ENCODE measurements around the gene LGALS7.
"Not testable (repeated sequence)": the region's sequence is repeated elsewhere in the genome, so short reads cannot be mapped to it uniquely, and the experiment has no call there.

The LGALS7 gene

DNA sequence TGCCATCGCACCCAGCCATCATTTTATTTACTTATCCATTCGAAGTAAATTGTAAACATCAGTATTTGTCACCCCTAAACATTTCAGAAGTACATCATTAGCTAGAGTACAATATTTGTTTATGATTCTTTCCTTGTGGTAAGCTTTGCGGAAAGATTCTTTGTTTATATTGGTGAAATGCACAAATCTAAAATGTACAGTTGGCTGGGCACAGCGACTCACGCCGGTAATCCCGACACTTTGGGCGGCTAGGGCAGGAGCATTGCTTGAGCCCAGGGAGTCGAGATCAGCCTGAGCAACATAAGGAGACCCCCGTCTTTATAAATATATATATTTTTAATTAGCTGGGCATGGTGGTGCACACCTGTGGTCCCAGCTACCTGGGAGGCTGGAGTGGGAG lies 25.8 kb upstream of the LGALS7 start:
- DNase-seq = no peak

DNA sequence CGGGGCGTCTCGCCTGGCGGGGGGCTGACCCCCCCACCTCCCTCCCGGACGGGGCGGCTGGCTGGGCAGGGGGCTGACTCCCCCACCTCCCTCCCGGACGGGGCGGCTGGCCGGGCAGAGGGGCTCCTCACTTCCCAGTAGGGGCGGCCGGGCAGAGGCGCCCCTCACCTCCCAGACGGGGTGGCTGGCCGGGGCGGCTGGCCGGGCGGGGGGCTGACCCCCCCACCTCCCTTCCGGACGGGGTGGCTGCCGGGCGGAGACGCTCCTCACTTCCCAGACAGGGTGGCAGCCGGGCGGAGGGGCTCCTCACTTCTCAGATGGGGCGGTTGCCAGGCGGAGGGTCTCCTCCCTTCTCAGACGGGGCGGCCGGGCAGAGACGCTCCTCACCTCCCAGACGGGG lies 24.5 kb upstream of the LGALS7 start:
- not testable (repeated sequence) for DNase-seq

DNA sequence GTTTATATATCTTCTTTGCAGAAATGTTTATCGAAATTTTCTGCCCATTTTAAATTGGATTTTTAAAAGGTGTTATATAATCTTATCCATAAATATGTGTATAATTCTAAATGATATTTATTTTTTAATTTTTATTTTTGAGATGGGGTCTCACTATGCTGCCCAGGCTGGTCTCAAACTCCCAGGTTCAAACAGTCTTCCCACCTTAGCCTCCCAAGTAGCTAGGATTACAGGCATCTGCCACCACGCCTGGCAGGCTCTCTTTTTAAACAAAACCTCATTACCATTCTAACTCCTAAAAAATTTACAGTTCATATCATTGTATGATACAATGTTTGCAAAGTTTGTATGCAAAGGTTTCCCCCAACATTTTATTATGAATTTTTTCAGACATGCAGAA lies 22.8 kb upstream of the LGALS7 start:
- no peak for DNase-seq

DNA sequence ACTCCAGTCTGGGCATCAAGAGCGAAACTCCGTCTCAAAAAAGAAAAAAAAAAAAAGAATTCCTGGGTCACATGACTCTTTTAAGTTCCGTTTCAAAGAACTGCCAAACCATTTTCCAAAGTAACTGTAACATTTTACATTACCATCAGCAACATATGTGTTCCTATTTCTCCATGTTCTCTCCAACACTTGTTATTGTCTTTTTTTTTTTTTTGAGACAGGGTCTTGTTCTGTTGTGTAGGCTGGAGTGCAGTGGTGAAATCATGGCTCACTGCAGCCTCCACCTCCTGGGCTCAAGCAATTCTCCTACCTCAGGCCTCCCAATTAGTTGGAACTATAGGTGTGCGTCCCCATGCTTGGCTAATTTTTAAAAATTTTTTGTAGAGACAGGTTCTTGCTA lies 22.2 kb upstream of the LGALS7 start:
- no peak for DNase-seq

DNA sequence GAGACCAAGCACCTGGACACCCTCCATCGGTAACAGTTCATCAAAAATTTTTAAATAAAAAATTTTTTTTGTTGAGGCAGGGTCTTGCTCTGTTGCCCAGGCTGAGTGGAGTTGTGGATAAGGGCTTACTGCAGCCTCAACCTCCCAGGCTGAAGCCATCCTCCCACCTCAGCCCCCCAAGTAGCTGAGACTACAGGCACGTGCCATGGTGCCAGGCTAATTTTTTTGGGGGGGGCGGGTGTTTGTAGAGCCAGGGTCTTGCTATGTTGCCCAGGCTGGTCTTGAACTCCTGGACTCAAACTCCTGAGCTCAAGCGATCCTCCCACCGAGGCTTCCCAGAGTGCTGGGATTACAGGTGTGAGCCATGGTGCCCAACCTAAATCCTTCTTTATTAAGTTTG lies 20.4 kb upstream of the LGALS7 start:
- no peak for DNase-seq

DNA sequence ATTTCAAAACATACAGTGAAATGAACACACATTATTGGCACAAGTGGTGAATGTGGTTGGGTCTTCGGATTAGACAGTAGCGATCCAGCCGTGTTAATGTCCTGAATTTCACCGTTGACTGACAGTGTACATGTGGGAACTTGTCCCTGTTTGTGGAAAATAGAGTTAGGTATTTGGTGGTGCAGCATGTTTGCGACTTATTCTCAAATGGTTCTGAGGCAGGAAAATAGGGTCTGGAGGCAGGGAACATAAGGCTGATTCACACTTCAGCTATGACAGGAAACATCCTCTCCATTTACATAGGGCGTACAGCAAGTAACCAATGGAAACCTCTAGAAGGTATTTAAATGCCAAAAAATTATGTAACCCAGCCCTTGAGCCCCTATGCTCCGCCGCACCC lies 19.9 kb upstream of the LGALS7 start:
- DNase-seq = no peak

DNA sequence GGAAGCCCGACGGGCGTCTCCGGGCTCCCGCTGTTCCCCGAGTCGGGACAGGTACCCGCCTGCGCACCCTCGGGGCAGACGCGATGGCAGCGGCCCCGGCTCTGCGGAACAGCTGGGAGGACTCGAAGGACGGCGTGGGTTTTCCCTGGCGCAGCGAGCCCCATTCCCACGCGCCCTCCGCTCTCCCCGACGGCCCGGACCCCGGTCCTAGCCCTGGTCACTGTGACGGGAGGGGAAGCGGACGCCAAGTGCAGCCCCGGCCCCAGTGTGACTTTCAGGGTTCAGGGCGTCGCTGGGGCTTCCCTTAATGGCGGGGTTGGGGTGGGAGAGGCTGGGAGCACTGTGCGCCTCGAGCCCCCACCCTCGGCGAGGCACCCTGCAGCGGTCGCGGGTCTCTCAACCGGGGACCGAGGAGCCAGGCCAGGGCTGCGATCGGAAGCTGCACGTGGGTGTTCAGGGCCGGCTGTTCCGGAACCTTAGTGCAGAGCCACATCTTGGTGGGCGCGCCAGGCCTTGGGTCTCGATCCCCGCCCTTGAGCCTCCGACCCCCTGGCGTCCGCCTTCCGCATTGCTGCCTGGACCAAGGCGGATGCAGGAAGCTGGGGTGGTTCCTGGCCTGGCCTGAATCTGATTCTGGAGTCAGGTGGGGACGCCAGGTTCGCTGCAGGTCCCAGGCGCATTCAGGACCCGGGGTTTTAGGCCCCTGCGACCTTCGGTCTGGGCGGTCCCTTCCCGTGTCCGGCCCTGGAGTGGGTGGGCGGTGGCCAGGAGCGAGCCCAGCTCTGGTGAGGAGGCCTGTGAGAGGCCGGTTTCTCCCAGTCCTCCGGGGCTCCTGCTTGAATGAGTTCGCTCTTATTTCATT lies 19.2 kb upstream of the LGALS7 start:
- peak in 1 of 14 donors; percentile 0 for DNase-seq

DNA sequence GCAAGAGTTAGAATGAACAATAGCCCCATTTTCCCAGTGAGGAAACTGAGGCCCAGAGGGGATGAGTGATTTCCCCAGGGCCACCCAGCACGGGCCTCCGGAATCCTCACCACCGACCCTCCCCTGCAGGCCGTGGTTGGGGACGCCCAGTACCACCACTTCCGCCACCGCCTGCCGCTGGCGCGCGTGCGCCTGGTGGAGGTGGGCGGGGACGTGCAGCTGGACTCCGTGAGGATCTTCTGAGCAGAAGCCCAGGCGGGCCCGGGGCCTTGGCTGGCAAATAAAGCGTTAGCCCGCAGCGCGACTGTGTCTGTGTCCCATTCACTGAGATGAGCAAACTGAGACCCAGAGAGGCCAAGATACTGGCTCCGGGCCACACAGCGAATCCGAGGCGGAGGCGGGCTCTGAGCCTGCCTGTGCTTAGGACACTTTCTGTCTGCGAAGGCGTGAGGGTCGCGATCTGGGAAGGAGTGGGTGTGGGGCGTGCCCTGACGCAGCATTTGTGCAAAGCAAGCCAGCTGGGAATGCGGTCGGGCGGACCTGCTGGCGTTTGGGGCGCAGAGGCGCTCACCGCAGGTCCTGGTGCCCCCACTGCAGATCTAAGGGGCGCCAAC lies 18.2 kb upstream of the LGALS7 start:
- not testable (repeated sequence) for DNase-seq

DNA sequence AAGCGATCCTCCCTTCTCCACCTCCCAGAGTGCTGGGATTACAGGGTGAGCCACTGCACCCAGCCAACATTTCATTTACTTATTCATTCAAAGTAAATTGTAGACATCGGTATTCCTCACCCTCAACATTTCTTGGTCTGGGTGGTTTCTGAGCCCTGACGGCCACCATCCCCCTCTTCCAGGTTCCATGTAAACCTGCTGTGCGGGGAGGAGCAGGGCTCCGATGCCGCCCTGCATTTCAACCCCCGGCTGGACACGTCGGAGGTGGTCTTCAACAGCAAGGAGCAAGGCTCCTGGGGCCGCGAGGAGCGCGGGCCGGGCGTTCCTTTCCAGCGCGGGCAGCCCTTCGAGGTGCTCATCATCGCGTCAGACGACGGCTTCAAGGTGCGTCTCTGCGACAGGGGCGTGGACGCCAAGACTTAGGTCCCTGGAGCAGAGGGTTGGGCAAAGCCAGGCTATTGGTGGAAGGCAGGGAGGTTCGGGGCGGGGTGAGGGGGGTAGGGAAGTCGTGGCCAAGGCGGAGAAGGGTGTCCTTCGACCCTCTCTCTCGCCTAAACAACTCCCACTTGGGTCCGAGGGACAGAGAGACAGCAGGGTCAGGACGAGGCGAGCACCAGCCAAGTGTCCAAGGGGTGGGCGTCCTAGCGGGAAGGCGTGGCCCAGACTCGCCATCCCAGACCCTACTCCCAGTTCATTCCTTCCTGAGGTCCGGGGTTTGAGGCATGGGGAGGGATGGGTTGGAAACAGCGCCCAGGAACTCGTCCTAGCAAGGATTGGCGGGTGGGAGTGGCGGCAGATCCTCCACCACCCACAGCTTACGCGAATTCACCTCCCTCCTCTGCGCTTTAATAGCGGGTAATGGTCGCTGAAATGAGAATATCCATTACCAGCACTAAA lies 17.4 kb upstream of the LGALS7 start:
- not testable (repeated sequence) for DNase-seq

DNA sequence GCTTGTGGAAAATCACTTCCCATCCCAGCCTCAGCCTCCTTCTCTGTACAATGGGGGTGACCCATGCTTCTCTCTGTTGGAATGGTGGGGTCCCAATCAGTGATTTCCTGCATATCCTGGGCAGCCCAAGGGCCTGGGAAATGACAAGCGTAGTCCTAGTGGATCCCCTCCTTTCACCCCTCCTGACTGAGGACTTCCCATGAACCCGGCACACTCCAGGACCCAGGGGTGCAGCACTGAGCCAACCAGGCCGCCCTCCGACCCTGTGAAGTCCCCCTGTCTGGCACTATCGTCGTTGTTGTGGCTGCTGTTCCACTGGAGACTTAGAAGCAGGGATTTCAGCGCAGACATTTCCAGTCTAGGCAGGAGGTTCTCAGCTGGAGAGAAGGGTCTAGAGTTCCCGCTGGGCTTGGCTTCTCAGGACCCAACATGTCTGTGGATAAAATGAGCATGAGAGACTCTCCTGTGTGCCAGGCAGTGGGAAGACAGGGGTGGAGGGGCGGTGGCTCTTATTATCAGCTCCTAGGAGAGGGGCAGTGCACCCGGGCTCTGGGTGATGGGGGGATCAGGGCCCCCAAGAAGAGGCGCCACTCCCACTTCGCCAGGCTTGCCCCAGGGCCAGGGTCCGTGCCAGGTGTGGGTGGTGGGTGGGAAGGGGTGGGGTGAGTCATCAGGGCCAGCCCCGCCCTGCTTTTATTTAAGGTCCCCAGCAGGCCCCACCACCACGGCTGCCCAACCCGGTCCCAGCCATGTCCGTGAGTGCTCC lies 15.3 kb upstream of the LGALS7 start, which contains the start of gene LGALS7B:
LGALS7B (plus strand) TSS at position 723 of the 766 bp plus-strand sequence; CDS start at position 750, 27 bp downstream.
- no peak for DNase-seq

DNA sequence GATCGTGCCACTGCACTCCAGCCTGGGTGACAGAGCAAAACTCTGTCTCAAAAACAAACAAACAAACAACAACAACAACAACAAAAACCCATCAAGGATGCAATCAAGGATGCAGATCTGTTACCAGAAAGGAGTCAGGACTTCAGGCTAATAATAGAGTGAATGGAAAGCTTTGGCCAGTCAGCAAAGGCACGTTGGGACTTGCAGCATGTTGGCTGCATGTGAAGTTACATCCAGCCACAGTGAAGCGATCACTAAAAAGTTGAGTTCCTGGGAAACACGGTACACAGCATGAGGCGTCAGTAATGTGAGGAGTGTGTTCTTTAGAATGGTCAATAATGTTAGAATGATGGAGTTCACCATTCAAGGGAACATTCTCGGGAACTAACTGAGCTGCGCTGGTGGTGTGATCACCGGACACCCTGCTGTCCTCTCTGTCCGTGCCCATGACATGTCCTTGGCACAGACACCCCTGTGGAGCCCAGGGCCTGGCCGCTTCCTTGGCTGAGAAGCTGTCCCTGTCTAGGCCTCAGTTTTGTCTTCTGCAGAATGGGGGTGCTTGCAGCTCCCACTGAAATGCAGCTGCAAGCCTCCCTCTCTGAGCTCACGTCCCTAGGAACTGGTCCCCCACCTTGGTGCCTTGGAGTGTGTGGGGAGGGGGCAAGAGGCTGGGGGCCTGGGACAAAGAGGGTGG lies 13.4 kb upstream of the LGALS7 start:
- DNase-seq = no peak

DNA sequence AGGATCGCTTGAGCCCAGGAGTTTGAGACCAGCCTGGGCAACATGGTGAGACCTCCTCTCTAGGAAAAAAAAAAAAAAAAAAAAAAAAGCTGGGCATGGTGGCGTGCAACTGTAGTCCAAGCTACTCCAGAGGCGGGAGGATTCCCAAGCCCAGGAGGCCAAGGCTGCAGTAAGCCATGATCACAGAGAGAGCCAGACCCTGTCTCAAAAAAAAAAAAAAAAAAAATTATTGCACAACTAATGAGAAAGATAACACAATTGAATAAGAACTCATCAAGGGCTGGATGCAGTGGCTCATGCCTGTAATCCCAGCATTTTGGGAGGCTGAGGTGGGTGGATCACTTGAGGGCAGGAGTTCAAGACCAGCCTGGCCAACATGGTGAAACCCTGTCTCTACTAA lies 12.7 kb upstream of the LGALS7 start:
- DNase-seq = not testable (repeated sequence)

DNA sequence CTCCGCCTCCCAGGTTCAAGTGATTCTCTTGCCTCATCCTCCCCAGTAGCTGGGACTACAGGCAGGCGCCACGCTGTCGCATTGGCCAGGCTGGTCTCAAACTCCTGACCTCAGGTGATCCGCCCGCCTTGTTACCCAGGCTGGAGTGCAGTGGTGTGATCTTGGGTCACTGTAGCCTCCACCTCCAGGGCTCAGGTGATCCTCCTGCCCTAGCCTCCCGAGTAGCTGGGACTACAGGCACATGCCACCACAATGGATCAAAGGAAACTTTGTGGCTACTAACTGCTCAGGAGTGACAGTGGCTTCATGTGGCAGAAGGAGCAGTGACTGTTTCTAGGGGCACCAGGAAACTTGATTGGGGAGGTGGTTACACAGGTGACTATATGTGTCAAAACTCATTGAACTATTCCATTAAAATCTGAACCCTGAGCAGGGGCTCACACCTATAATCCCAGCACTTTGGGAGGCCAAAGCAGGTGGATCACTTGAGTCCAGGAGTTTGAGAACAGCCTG lies 11.9 kb upstream of the LGALS7 start:
- no peak for DNase-seq

DNA sequence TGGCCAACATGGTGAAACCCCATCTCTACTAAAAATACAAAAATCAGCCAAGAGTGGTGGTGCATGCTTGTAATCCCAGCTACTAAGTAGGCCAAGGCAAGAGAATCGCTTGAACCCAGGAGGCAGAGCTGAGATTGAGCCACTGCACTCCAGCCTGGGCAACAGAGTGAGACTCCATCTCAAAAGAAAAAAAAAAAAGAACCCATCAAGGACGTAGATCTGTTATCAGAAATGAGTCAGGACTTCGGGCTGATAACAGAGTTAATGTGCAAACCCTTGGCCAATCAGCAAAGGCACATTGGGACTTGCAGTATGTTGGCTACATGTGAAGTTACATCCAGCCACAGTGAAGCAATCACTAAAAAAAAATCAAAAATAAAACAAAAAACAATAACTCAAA lies 10.9 kb upstream of the LGALS7 start:
- no peak for DNase-seq

DNA sequence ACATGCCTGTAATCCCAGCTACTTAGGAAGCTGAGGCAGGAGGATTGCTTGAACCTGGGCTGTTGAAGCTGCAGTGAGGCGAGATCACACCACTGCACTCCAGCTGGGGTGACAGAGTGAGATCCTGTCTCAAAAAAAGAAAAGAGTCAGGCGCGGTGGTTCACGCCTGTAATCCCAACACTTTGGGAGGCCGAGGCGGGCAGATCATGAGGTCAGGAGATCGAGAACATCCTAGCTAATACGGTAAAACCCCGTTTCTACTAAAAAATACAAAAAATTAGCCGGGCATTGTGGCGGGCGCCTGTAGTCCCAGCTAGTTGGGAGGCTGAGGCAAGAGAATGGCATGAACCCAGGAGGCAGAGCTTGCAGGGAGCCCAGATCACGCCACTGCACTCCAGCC lies 8.9 kb upstream of the LGALS7 start:
- DNase-seq = not testable (repeated sequence)

DNA sequence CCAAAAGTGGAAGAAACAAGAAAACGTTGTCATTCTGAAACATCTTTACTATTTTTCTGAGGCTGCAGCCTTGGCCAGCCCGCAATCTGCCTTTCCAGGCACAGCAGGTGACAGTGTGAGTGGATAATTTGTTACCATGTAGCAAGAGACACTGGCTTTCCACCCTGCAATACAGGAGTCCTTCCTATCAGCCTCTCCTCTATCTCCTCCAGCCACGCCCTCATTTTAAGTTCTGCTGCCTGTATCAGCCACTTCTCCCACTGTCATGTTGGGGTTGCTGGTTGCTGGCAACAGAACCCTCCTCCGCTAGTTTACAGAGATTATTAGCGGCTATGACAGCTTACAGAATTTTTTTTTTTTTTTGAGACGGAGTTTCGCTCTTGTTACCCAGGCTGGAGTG lies 7.7 kb upstream of the LGALS7 start:
- DNase-seq = no peak

DNA sequence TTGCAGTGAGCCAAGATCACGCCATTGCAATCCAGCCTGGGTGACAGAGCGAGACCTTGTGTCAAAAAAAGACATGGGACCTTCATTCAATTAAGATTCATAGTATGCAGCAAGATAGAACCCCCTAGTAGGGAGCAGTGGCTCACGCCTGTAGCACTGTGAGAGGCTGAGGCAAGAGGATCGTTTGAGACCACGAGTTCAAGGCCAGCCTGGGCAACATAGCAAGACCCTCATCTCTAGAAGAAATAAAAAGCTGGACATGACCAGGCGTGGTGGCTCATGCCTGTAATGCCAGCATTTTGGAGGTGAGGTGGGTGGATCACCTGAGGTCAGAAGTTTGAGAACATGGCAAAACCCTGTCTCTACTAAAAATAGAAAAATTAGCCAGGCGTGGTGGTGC lies 7.1 kb upstream of the LGALS7 start:
- DNase-seq = no peak

DNA sequence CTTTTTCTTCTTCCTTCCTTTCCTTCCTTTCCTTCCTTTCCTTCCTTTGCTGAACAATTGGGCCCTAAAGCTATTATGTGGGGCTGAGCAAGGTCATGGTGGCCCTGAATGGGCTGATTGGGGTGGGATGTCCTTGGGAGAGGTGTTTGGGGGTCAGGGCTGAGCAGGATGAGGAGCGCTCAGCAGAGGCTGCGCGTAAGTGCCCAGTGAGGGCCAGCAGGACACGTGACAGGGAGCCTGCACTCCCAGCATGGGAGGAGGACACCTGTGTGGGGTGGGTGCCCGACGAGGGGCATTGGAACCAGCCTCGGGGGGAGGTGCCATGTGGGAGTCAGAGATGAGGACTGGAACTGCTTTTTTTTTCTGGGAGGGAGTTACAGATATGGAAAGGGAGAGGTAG lies 5.4 kb upstream of the LGALS7 start:
- DNase-seq = no peak

DNA sequence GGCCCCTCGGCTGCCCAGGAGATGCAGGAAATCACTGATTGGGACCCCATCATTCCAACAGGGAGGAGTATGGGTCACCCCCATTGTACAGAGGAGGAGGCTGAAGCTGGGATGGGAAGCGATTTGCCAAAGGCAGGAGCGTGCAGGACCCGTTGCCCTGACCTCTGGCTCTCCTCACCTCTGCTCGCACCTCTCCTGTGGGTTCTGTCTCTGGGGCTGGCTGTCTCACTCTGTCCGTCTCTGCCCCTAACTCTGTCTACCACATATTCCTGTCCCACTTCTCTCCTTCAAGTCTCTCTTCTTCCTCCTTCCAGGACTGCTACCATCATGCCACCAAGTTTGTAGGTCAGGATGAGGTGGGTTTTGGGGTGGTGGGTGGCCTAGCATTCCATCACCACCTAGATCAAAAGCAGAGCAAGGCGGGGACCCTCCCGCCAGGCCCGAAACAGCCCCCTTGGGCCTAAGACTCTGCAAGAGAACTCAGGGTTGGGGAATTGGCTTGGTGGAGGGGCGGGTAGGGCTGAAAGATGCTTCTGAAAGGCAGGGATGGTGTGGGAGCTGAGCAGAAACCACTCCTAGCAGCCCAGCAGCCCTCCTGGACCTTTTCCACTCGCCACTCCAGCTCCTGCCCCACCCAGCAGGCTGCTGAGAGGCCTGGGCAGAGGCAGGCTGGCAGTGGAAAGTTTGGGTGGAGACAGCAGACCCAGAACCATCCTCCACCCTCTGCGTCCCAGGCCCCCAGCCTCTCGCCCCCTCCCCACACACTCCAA lies 1.0 kb upstream of the LGALS7 start:
- DNase-seq = no peak

DNA sequence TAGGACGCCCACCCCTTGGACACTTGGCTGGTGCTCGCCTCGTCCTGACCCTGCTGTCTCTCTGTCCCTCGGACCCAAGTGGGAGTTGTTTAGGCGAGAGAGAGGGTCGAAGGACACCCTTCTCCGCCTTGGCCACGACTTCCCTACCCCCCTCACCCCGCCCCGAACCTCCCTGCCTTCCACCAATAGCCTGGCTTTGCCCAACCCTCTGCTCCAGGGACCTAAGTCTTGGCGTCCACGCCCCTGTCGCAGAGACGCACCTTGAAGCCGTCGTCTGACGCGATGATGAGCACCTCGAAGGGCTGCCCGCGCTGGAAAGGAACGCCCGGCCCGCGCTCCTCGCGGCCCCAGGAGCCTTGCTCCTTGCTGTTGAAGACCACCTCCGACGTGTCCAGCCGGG lies 1.7 kb downstream of the LGALS7 start:
- not testable (repeated sequence) for DNase-seq

DNA sequence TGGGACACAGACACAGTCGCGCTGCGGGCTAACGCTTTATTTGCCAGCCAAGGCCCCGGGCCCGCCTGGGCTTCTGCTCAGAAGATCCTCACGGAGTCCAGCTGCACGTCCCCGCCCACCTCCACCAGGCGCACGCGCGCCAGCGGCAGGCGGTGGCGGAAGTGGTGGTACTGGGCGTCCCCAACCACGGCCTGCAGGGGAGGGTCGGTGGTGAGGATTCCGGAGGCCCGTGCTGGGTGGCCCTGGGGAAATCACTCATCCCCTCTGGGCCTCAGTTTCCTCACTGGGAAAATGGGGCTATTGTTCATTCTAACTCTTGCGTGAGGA lies 2.4 kb downstream of the LGALS7 start:
- DNase-seq = not testable (repeated sequence)

All from C1 segment of cervical spinal cord (tissue), 14 donors.